ENCODE measurements around the gene CTDSPL. TPM values are rescaled to one million over a fixed set of nuclear protein-coding genes. Genes with fewer than 3 reads are reported as not detected.
A peak's percentile ranks its signal among the peaks of the same experiment; 100 is the strongest.

The CTDSPL gene
- total RNA-seq, 1 donor from 2014 or later: 20.4 TPM

GRCh38 chr3:37979541-37980461 lies 118.1 kb downstream of the CTDSPL start:
- Histone ChIP-seq H3K36me3 (ENCODE audit: control insufficient read depth in 3 of 3, insufficient read depth in 3 of 3, low read length in 3 of 3) (peaks cover 11 to 26% (median 13%) of the 10 kb centered on the region in 3 donors), H3K4me3 (ENCODE audit: low read length in 3 of 3) (no peak overlapping the region), H3K27me3 (ENCODE audit: control insufficient read depth in 3 of 3, insufficient read depth in 3 of 3, low read length in 3 of 3) (no peaks in the 10 kb centered on the region), H3K9me3 (ENCODE audit: control insufficient read depth in 3 of 3, low read length in 3 of 3) (no peaks in the 10 kb centered on the region), H3K27ac (ENCODE audit: low read depth, low read length) (no peak overlapping the region), H3K9ac (ENCODE audit: low read depth in 1 of 3, low read length in 3 of 3) (no peak overlapping the region), H3K4me1 (ENCODE audit: control insufficient read depth in 3 of 3, insufficient read depth in 3 of 3, low read length in 3 of 3) (no peaks in the 10 kb centered on the region)

- peaks cover 0 to 6% (median 5%) of the 10 kb centered on the region in 3 donors for H3K4me1 ChIP-seq (ENCODE audit: control insufficient read depth in 3 of 3, insufficient read depth in 3 of 3, low read length in 3 of 3)
- H3K9me3 ChIP-seq (ENCODE audit: control insufficient read depth in 3 of 3, low read length in 3 of 3): no peaks in the 10 kb centered on the region
- no peak overlapping the region for H3K4me3 ChIP-seq (ENCODE audit: low read length in 3 of 3)
- H3K27ac ChIP-seq (ENCODE audit: low read depth, low read length): no peak overlapping the region
- H3K9ac ChIP-seq (ENCODE audit: low read depth in 1 of 3, low read length in 3 of 3): peak overlapping the region in 1 of 3 donors; percentile 8
- peaks cover 9 to 25% (median 11%) of the 10 kb centered on the region in 3 donors for H3K36me3 ChIP-seq (ENCODE audit: control insufficient read depth in 3 of 3, insufficient read depth in 3 of 3, low read length in 3 of 3)
- no peaks in the 10 kb centered on the region for H3K27me3 ChIP-seq (ENCODE audit: control insufficient read depth in 3 of 3, insufficient read depth in 3 of 3, low read length in 3 of 3)
These were observed 119.0 kb downstream of the CTDSPL start for GRCh38 chr3:37980462-37981347.

GRCh38 chr3:37981348-37981664 lies 119.6 kb downstream of the CTDSPL start:
- Histone ChIP-seq H3K36me3 (ENCODE audit: control insufficient read depth in 3 of 3, insufficient read depth in 3 of 3, low read length in 3 of 3) (peaks cover 6 to 23% (median 9%) of the 10 kb centered on the region in 3 donors), H3K27me3 (ENCODE audit: control insufficient read depth in 3 of 3, insufficient read depth in 3 of 3, low read length in 3 of 3) (no peaks in the 10 kb centered on the region), H3K9ac (ENCODE audit: low read depth in 1 of 3, low read length in 3 of 3) (no peak overlapping the region), H3K9me3 (ENCODE audit: control insufficient read depth in 3 of 3, low read length in 3 of 3) (no peaks in the 10 kb centered on the region), H3K27ac (ENCODE audit: low read depth, low read length) (no peak overlapping the region), H3K4me3 (ENCODE audit: low read length in 3 of 3) (no peak overlapping the region), H3K4me1 (ENCODE audit: control insufficient read depth in 3 of 3, insufficient read depth in 3 of 3, low read length in 3 of 3) (peaks cover 0 to 10% (median 9%) of the 10 kb centered on the region in 3 donors)

GRCh38 chr3:37982331-37982730 lies 120.7 kb downstream of the CTDSPL start:
- H3K4me1 ChIP-seq (ENCODE audit: control insufficient read depth in 3 of 3, insufficient read depth in 3 of 3, low read length in 3 of 3): peaks cover 0 to 10% (median 9%) of the 10 kb centered on the region in 3 donors
- H3K27ac ChIP-seq (ENCODE audit: low read depth, low read length): no peak overlapping the region
- peaks cover 6 to 18% (median 6%) of the 10 kb centered on the region in 3 donors for H3K36me3 ChIP-seq (ENCODE audit: control insufficient read depth in 3 of 3, insufficient read depth in 3 of 3, low read length in 3 of 3)
- H3K9ac ChIP-seq (ENCODE audit: low read depth in 1 of 3, low read length in 3 of 3): no peak overlapping the region
- no peaks in the 10 kb centered on the region for H3K27me3 ChIP-seq (ENCODE audit: control insufficient read depth in 3 of 3, insufficient read depth in 3 of 3, low read length in 3 of 3)
- H3K9me3 ChIP-seq (ENCODE audit: control insufficient read depth in 3 of 3, low read length in 3 of 3): no peaks in the 10 kb centered on the region
- H3K4me3 ChIP-seq (ENCODE audit: low read length in 3 of 3): no peak overlapping the region

GRCh38 chr3:37984051-37984450 lies 122.4 kb downstream of the CTDSPL start:
- peaks cover 0 to 10% (median 9%) of the 10 kb centered on the region in 3 donors for H3K4me1 ChIP-seq (ENCODE audit: control insufficient read depth in 3 of 3, insufficient read depth in 3 of 3, low read length in 3 of 3)
- peaks cover 6 to 18% (median 6%) of the 10 kb centered on the region in 3 donors for H3K36me3 ChIP-seq (ENCODE audit: control insufficient read depth in 3 of 3, insufficient read depth in 3 of 3, low read length in 3 of 3)
- H3K4me3 ChIP-seq (ENCODE audit: low read length in 3 of 3): no peak overlapping the region
- no peak overlapping the region for H3K9ac ChIP-seq (ENCODE audit: low read depth in 1 of 3, low read length in 3 of 3)
- H3K27ac ChIP-seq (ENCODE audit: low read depth, low read length): no peak overlapping the region
- no peaks in the 10 kb centered on the region for H3K27me3 ChIP-seq (ENCODE audit: control insufficient read depth in 3 of 3, insufficient read depth in 3 of 3, low read length in 3 of 3)
- no peaks in the 10 kb centered on the region for H3K9me3 ChIP-seq (ENCODE audit: control insufficient read depth in 3 of 3, low read length in 3 of 3)

GRCh38 chr3:37984596-37984995 lies 122.9 kb downstream of the CTDSPL start:
- no peaks in the 10 kb centered on the region for H3K27me3 ChIP-seq (ENCODE audit: control insufficient read depth in 3 of 3, insufficient read depth in 3 of 3, low read length in 3 of 3)
- H3K9me3 ChIP-seq (ENCODE audit: control insufficient read depth in 3 of 3, low read length in 3 of 3): no peaks in the 10 kb centered on the region
- no peak overlapping the region for H3K27ac ChIP-seq (ENCODE audit: low read depth, low read length)
- no peak overlapping the region for H3K4me3 ChIP-seq (ENCODE audit: low read length in 3 of 3)
- H3K9ac ChIP-seq (ENCODE audit: low read depth in 1 of 3, low read length in 3 of 3): no peak overlapping the region
- H3K36me3 ChIP-seq (ENCODE audit: control insufficient read depth in 3 of 3, insufficient read depth in 3 of 3, low read length in 3 of 3): peaks cover 6 to 18% (median 6%) of the 10 kb centered on the region in 3 donors
- peaks cover 0 to 10% (median 9%) of the 10 kb centered on the region in 3 donors for H3K4me1 ChIP-seq (ENCODE audit: control insufficient read depth in 3 of 3, insufficient read depth in 3 of 3, low read length in 3 of 3)

GRCh38 chr3:37985637-37986320 lies 124.1 kb downstream of the CTDSPL start:
- H3K27ac ChIP-seq (ENCODE audit: low read depth, low read length): no peak overlapping the region
- H3K4me1 ChIP-seq (ENCODE audit: control insufficient read depth in 3 of 3, insufficient read depth in 3 of 3, low read length in 3 of 3): peaks cover 0 to 10% (median 9%) of the 10 kb centered on the region in 3 donors
- no peak overlapping the region for H3K4me3 ChIP-seq (ENCODE audit: low read length in 3 of 3)
- no peaks in the 10 kb centered on the region for H3K27me3 ChIP-seq (ENCODE audit: control insufficient read depth in 3 of 3, insufficient read depth in 3 of 3, low read length in 3 of 3)
- H3K9me3 ChIP-seq (ENCODE audit: control insufficient read depth in 3 of 3, low read length in 3 of 3): no peaks in the 10 kb centered on the region
- peaks cover 5 to 11% (median 6%) of the 10 kb centered on the region in 3 donors for H3K36me3 ChIP-seq (ENCODE audit: control insufficient read depth in 3 of 3, insufficient read depth in 3 of 3, low read length in 3 of 3)
- no peak overlapping the region for H3K9ac ChIP-seq (ENCODE audit: low read depth in 1 of 3, low read length in 3 of 3)

GRCh38 chr3:37986479-37987314 lies 125.0 kb downstream of the CTDSPL start:
- Histone ChIP-seq H3K27me3 (ENCODE audit: control insufficient read depth in 3 of 3, insufficient read depth in 3 of 3, low read length in 3 of 3) (no peaks in the 10 kb centered on the region), H3K9ac (ENCODE audit: low read depth in 1 of 3, low read length in 3 of 3) (no peak overlapping the region), H3K36me3 (ENCODE audit: control insufficient read depth in 3 of 3, insufficient read depth in 3 of 3, low read length in 3 of 3) (peaks cover 5 to 9% (median 5%) of the 10 kb centered on the region in 3 donors), H3K27ac (ENCODE audit: low read depth, low read length) (no peak overlapping the region), H3K4me3 (ENCODE audit: low read length in 3 of 3) (no peak overlapping the region), H3K4me1 (ENCODE audit: control insufficient read depth in 3 of 3, insufficient read depth in 3 of 3, low read length in 3 of 3) (peaks cover 0 to 10% (median 9%) of the 10 kb centered on the region in 3 donors), H3K9me3 (ENCODE audit: control insufficient read depth in 3 of 3, low read length in 3 of 3) (no peaks in the 10 kb centered on the region)

- no peak overlapping the region for H3K9ac ChIP-seq (ENCODE audit: low read depth in 1 of 3, low read length in 3 of 3)
- H3K4me3 ChIP-seq (ENCODE audit: low read length in 3 of 3): no peak overlapping the region
- no peak overlapping the region for H3K27ac ChIP-seq (ENCODE audit: low read depth, low read length)
- no peaks in the 10 kb centered on the region for H3K9me3 ChIP-seq (ENCODE audit: control insufficient read depth in 3 of 3, low read length in 3 of 3)
- H3K36me3 ChIP-seq (ENCODE audit: control insufficient read depth in 3 of 3, insufficient read depth in 3 of 3, low read length in 3 of 3): peaks cover 0 to 5% (median under 1%) of the 10 kb centered on the region in 3 donors
- H3K4me1 ChIP-seq (ENCODE audit: control insufficient read depth in 3 of 3, insufficient read depth in 3 of 3, low read length in 3 of 3): peaks cover 0 to 10% (median 9%) of the 10 kb centered on the region in 3 donors
- no peaks in the 10 kb centered on the region for H3K27me3 ChIP-seq (ENCODE audit: control insufficient read depth in 3 of 3, insufficient read depth in 3 of 3, low read length in 3 of 3)
These were observed 125.6 kb downstream of the CTDSPL start for GRCh38 chr3:37987315-37987697.
